Endothelial cell of umbilical vein (primary cell): Measurements from ENCODE around the gene DENND6A. TPM values are rescaled to one million over a fixed set of nuclear protein-coding genes. Genes with fewer than 3 reads are reported as not detected.

Experiments
- BruUV-seq: library from RNA; stranded (reverse); fragments of 400-500 nt; replicated peaks from 2 replicates; lab custom pipeline; 2021; lab: Mats Ljungman, UMichigan
- CTCF ChIA-PET: fragments of 300-600, 350-600 bp; sonication (Branson Sonifier 250); formaldehyde crosslinking; loops from one replicate; lab custom pipeline; 2021; ENCODE audit warnings: antibody characterized with exemption, inconsistent platforms; lab: Charles Lee
- POLR2A ChIA-PET: fragments of 300-600, 350-600 bp; sonication (Branson Sonifier 250); formaldehyde crosslinking; loops from one replicate; lab custom pipeline; 2021; ENCODE audit warnings: antibody characterized with exemption, inconsistent platforms; lab: Charles Lee
- DNase-seq: peaks from one replicate; pipeline ENCODE4 v3.0.0-alpha.2; 2011; ENCODE audit warnings: low read depth, low spot score
- FAIRE-seq: peaks from 2 replicates; lab custom pipeline; 2011; peaks lifted over from hg19 to GRCh38; lab: Jason Lieb, UNC
- H2AFZ ChIP-seq: 2 replicates; pipeline ENCODE4 v1.6.0; 2012; ENCODE audit warnings: low read depth, low read length, control low read depth, inconsistent platforms
- H3K27ac ChIP-seq: 2 replicates; pipeline ENCODE4 v1.5.1; 2011; ENCODE audit warnings: low read depth, mild to moderate bottlenecking, control low read depth, low read length, moderate library complexity; ENCODE audit not compliant: insufficient read depth
- H3K27me3 ChIP-seq, 2 experiments: 2 replicates each; pipeline versions ENCODE4 v1.6.0 to v1.6.1; 2011; ENCODE audit warnings: low read length in 2 of 2, mixed read lengths in 1 of 2; ENCODE audit not compliant: control insufficient read depth in 2 of 2, insufficient read depth in 2 of 2
- H3K36me3 ChIP-seq, 2 experiments: 2 replicates in 1 of 2; 3 replicates in 1 of 2; pipeline ENCODE4 v1.5.1; 2011; ENCODE audit warnings: low read length in 2 of 2, mild to moderate bottlenecking in 1 of 2, moderate library complexity in 1 of 2; ENCODE audit not compliant: control insufficient read depth in 2 of 2, insufficient read depth in 2 of 2; ENCODE audit errors: extremely low read depth in 1 of 2
- H3K4me1 ChIP-seq: 3 replicates; pipeline ENCODE4 v1.5.1; 2011; ENCODE audit warnings: mild to moderate bottlenecking, low read length; ENCODE audit not compliant: control insufficient read depth, insufficient read depth; ENCODE audit errors: extremely low read depth
- H3K4me2 ChIP-seq: 2 replicates; pipeline ENCODE4 v1.6.1; 2011; ENCODE audit warnings: low read length, control low read depth, mixed read lengths; ENCODE audit not compliant: insufficient read depth
- H3K4me3 ChIP-seq, 3 experiments: fragments of 200-600 bp in 1 of 3; sonication (generic), shearing (Covaris generic) in 1 of 3; replicated peaks in 1 of 3; 2 replicates each; pipeline ENCODE4 v1.5.1; 2011 to 2016; ENCODE audit warnings: control low read depth in 3 of 3, low read length in 3 of 3, mild to moderate bottlenecking in 2 of 3, inconsistent platforms in 1 of 3, low read depth in 1 of 3, moderate library complexity in 1 of 3; ENCODE audit not compliant: insufficient read depth in 1 of 3
- H3K79me2 ChIP-seq: 2 replicates; pipeline ENCODE4 v1.6.0; 2012; ENCODE audit warnings: low read length, inconsistent platforms; ENCODE audit not compliant: control insufficient read depth, insufficient read depth
- H3K9ac ChIP-seq: replicated peaks from 2 replicates; pipeline ENCODE3; 2011; ENCODE audit warnings: low read length, control low read depth; ENCODE audit not compliant: insufficient read depth; ENCODE audit errors: extremely low read depth
- H3K9me1 ChIP-seq: replicated peaks from 3 replicates; pipeline ENCODE4 v1.6.0; 2011; ENCODE audit warnings: mild to moderate bottlenecking, low read length; ENCODE audit not compliant: control insufficient read depth, insufficient read depth; ENCODE audit errors: extremely low read depth
- H3K9me3 ChIP-seq: replicated peaks from 2 replicates; pipeline ENCODE4 v1.5.1; 2012; ENCODE audit warnings: low read length, inconsistent platforms; ENCODE audit not compliant: control insufficient read depth, insufficient read depth
- H4K20me1 ChIP-seq: replicated peaks from 2 replicates; pipeline ENCODE3; 2011; ENCODE audit warnings: mild to moderate bottlenecking, low read length; ENCODE audit not compliant: control insufficient read depth, insufficient read depth; ENCODE audit errors: extremely low read depth
- CTCF ChIP-seq, 2 donors: IDR thresholded peaks; 1 replicate in 1 of 2; 2 replicates in 1 of 2; pipeline ENCODE4 v1.5.1; 2011; ENCODE audit warnings: low read length in 2 of 2, mild to moderate bottlenecking in 2 of 2, moderate library complexity in 2 of 2, control low read depth in 1 of 2, inconsistent platforms in 1 of 2, low read depth in 1 of 2; ENCODE audit not compliant: insufficient read depth in 1 of 2; ENCODE audit errors: extremely low read depth in 1 of 2
- EZH2 ChIP-seq: IDR thresholded peaks from 2 replicates; pipeline ENCODE4 v1.6.1; 2012; ENCODE audit warnings: borderline replicate concordance, low read depth, mild to moderate bottlenecking, moderate library complexity, low read length, inconsistent platforms; ENCODE audit not compliant: severe bottlenecking
- FOS ChIP-seq: IDR thresholded peaks from 2 replicates; pipeline ENCODE4 v1.6.1; 2011; ENCODE audit warnings: mild to moderate bottlenecking, low read length, moderate library complexity, borderline replicate concordance; ENCODE audit not compliant: insufficient read depth
- GATA2 ChIP-seq: IDR thresholded peaks from 2 replicates; pipeline ENCODE4 v1.7.0; 2011; ENCODE audit warnings: low read depth, mild to moderate bottlenecking, moderate library complexity, mixed read lengths, low read length; ENCODE audit not compliant: insufficient read length, insufficient read depth
- JUN ChIP-seq: IDR thresholded peaks from 2 replicates; pipeline ENCODE4 v1.6.1; 2011; ENCODE audit warnings: borderline replicate concordance, low read depth; ENCODE audit not compliant: insufficient read length, insufficient read depth
- MAX ChIP-seq: IDR thresholded peaks from 2 replicates; pipeline ENCODE4 v1.6.1; 2011; ENCODE audit not compliant: insufficient read depth, insufficient read length
- MYC ChIP-seq: IDR thresholded peaks from one replicate; pipeline ENCODE4 v1.6.1; 2011; ENCODE audit warnings: mild to moderate bottlenecking, low read depth, low read length
- POLR2A ChIP-seq: IDR thresholded peaks from 2 replicates; pipeline ENCODE4 v1.6.1; 2012; ENCODE audit warnings: low read depth, mild to moderate bottlenecking, control low read depth, low read length
- POLR2AphosphoS5 ChIP-seq: IDR thresholded peaks from 2 replicates; pipeline ENCODE4 v1.6.1; 2012; ENCODE audit warnings: low read depth, mild to moderate bottlenecking, control low read depth, low read length, moderate library complexity; ENCODE audit not compliant: insufficient read depth
- dilution Hi-C: fragments of 300-500 bp; cut with MboI; formaldehyde crosslinking; loops from one replicate; pipeline ENCODE4 v1.15.0; 2019; ENCODE audit warnings: low sequenced_read_pairs; ENCODE audit not compliant: extremely low pct_ligation_motif_present
- intact Hi-C: fragments of 100-400 bp; cut with micrococcal nuclease; formaldehyde crosslinking; loops from one replicate; pipeline ENCODE4 v1.10.0; 2022
- polyA plus RNA-seq, 4 experiments: library from polyadenylated mRNA; depleted of rRNA in 3 of 4; stranded (reverse) in 3 of 4; unstranded in 1 of 4; fragments of >200 nt; gene quantifications; 2 replicates each; pipeline versions ENCODE4 v1.2.1 to v1.2.3, GENCODE V29; 2011 to 2012; ENCODE audit warnings: missing spikeins in 1 of 4
- total RNA-seq: library from RNA; stranded (reverse); gene quantifications from 2 replicates; pipeline ENCODE4 v1.2.3, GENCODE V29; 2021

Gene DENND6A
- total and polyA plus RNA-seq, 2 donors (not counting 3 experiments of a cell fraction or from before 2014, with no cell fraction given) = 12.7 to 25.0 TPM

DNA sequence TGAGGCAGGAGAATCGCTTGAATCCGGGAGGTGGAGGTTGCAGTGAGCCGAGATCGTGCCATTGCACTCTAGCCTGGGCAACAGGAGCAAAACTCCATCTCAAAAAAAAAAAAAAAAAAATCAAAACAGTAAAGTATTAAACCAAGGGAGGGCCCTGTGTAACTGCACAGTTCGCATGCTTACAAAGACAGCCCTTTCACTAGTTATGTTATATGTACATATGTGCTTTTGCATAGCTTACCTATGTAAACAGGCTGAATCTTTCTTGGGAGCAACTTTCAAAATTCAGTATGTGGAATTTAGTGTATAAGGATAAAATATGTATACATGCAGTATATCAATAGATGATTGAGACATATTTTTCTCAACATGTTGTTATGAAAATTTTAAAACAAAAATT is 47.1 kb upstream of the DENND6A start:
- CTCF ChIA-PET = no interaction called here
- Histone ChIP-seq H3K4me3 (no peak overlapping the region), H3K36me3 (no peaks in the 10 kb centered on the region), H3K27me3 (no peaks in the 10 kb centered on the region), H3K9ac (no peak overlapping the region), H3K4me2 (no peak overlapping the region), H2AFZ (no peak overlapping the region), H3K27ac (no peak overlapping the region), H3K9me3 (no peaks in the 10 kb centered on the region), H4K20me1 (no peaks in the 10 kb centered on the region), H3K79me2 (no peaks in the 10 kb centered on the region), H3K4me1 (no peaks in the 10 kb centered on the region), H3K9me1 (no peaks in the 10 kb centered on the region)
- no TSS peak for BruUV-seq
- intact Hi-C loops = no loop called here
- no peak for FAIRE-seq
- TF ChIP-seq FOS = no peak
- no peak for TF ChIP-seq MYC
- no peak for TF ChIP-seq POLR2AphosphoS5
- TF ChIP-seq GATA2 = no peak
- no peak for TF ChIP-seq POLR2A
- TF ChIP-seq MAX = no peak
- TF ChIP-seq CTCF (IDR thresholded peaks at IDR 0.05; ENCODE audit: extremely low read depth in 1 of 2, insufficient read depth in 1 of 2, low read depth in 1 of 2, low read length in 2 of 2) = no peak
- TF ChIP-seq JUN = no peak
- TF ChIP-seq EZH2 = no peak
- no peak for DNase-seq
- dilution Hi-C loops = no loop called here
- POLR2A ChIA-PET = no interaction called here
